HepG2 (cell line): ENCODE measurements around the gene U2AF2. TPM values are rescaled to one million over a fixed set of nuclear protein-coding genes. Genes with fewer than 3 reads are reported as not detected.

Experiments
- AKAP8 ChIP-seq: sonication (generic); formaldehyde crosslinking; IDR thresholded peaks from 2 replicates; pipeline ENCODE4 v1.5.1; 2020; ENCODE audit warnings: mild to moderate bottlenecking, missing genetic modification reagents
- ARNT2 ChIP-seq: sonication (generic); formaldehyde crosslinking; IDR thresholded peaks from 2 replicates; pipeline ENCODE4 v1.8.0; 2022; ENCODE audit warnings: mild to moderate bottlenecking, low read depth, missing genetic modification reagents, moderate library complexity
- GZF1 ChIP-seq: sonication (generic); formaldehyde crosslinking; IDR thresholded peaks from 2 replicates; pipeline ENCODE4 v1.5.1; 2020; ENCODE audit warnings: mild to moderate bottlenecking, missing genetic modification reagents
- MAFG ChIP-seq: sonication (generic); formaldehyde crosslinking; IDR thresholded peaks from 2 replicates; pipeline ENCODE4 v1.5.1; 2020; ENCODE audit warnings: mild to moderate bottlenecking, missing genetic modification reagents
- MYC ChIP-seq: sonication (generic); formaldehyde crosslinking; IDR thresholded peaks from 2 replicates; pipeline ENCODE4 v1.9.0; 2021; ENCODE audit warnings: missing genetic modification reagents, borderline replicate concordance
- PAF1 ChIP-seq: IDR thresholded peaks from 2 replicates; pipeline ENCODE4 v1.6.1; 2016; ENCODE audit warnings: missing genetic modification reagents, missing compliant biosample characterization
- SMAD1 ChIP-seq: sonication (generic); formaldehyde crosslinking; IDR thresholded peaks from 2 replicates; pipeline ENCODE4 v1.4.0; 2020; ENCODE audit warnings: missing genetic modification reagents, low read depth, mild to moderate bottlenecking, borderline replicate concordance
- YY1 ChIP-seq: IDR thresholded peaks from 2 replicates; pipeline ENCODE4 v1.6.1; 2011; ENCODE audit warnings: low read length, low read depth, moderate library complexity, mild to moderate bottlenecking; ENCODE audit not compliant: insufficient read depth, insufficient replicate concordance
- ZBED4 ChIP-seq: sonication (generic); formaldehyde crosslinking; IDR thresholded peaks from 2 replicates; pipeline ENCODE4 v1.4.0; 2020; ENCODE audit warnings: missing genetic modification reagents, borderline replicate concordance
- ZFP82 ChIP-seq: sonication (generic); formaldehyde crosslinking; IDR thresholded peaks from 2 replicates; pipeline ENCODE4 v1.5.1; 2020; ENCODE audit warnings: mild to moderate bottlenecking, missing genetic modification reagents, borderline replicate concordance
- ZFX ChIP-seq: sonication (generic); formaldehyde crosslinking; IDR thresholded peaks from 2 replicates; pipeline ENCODE4 v1.4.0; 2020; ENCODE audit warnings: mild to moderate bottlenecking, low read depth, missing genetic modification reagents, moderate library complexity
- ZFY ChIP-seq: sonication (generic); formaldehyde crosslinking; IDR thresholded peaks from 2 replicates; pipeline ENCODE4 v1.4.0; 2020; ENCODE audit warnings: missing genetic modification reagents
- ZNF253 ChIP-seq: sonication (generic); formaldehyde crosslinking; IDR thresholded peaks from 2 replicates; pipeline ENCODE4 v1.8.0; 2022; ENCODE audit warnings: mild to moderate bottlenecking, missing genetic modification reagents, borderline replicate concordance
- ZNF572 ChIP-seq: sonication (generic); formaldehyde crosslinking; IDR thresholded peaks from 2 replicates; pipeline ENCODE4 v1.5.1; 2020; ENCODE audit warnings: mild to moderate bottlenecking, missing genetic modification reagents
- ZNF605 ChIP-seq: sonication (generic); formaldehyde crosslinking; IDR thresholded peaks from 2 replicates; pipeline ENCODE4 v1.8.0; 2022; ENCODE audit warnings: mild to moderate bottlenecking, missing genetic modification reagents
- ZNF615 ChIP-seq: sonication (generic); formaldehyde crosslinking; IDR thresholded peaks from 2 replicates; pipeline ENCODE4 v1.5.0; 2020; ENCODE audit warnings: mild to moderate bottlenecking, missing genetic modification reagents, borderline replicate concordance
- ZNF629 ChIP-seq: sonication (generic); formaldehyde crosslinking; conservative IDR thresholded peaks from 2 replicates; pipeline ENCODE4 v1.5.0; 2020; ENCODE audit warnings: missing genetic modification reagents
- ZNF788 ChIP-seq: sonication (generic); formaldehyde crosslinking; IDR thresholded peaks from 2 replicates; pipeline ENCODE4 v1.5.0; 2020; ENCODE audit warnings: mild to moderate bottlenecking, missing genetic modification reagents, borderline replicate concordance
- ZZZ3 ChIP-seq: sonication (generic); formaldehyde crosslinking; IDR thresholded peaks from 2 replicates; pipeline ENCODE4 v1.4.0; 2020; ENCODE audit warnings: missing genetic modification reagents, mild to moderate bottlenecking, borderline replicate concordance
- polyA plus RNA-seq, 8 experiments: library from polyadenylated mRNA; depleted of rRNA in 3 of 8; stranded (reverse) in 7 of 8; unstranded in 1 of 8; fragments of >200 nt; fragmentation: Illumina TruSeq in 4 of 8; extraction: Trizol in 4 of 8; gene quantifications; 2 replicates each; pipeline versions ENCODE4 v1.2.1 to v1.2.3, GENCODE V29; 2011 to 2016; ENCODE audit warnings: low read depth in 4 of 8, missing spikeins in 1 of 8, mixed read lengths in 1 of 8; ENCODE audit not compliant: insufficient read depth in 1 of 8
- total RNA-seq, 5 experiments: library from RNA; depleted of rRNA; stranded (reverse); fragments of >200 nt; fragmentation: Illumina TruSeq; extraction: Trizol; gene quantifications; 2 replicates each; pipeline ENCODE4 v1.2.3, GENCODE V29; 2016; ENCODE audit warnings: low read depth in 1 of 5
- TF ChIP-seq, protein P1 (sequence below): sonication (generic); formaldehyde crosslinking; IDR thresholded peaks from 2 replicates; pipeline ENCODE4 v1.8.0; 2022; ENCODE audit warnings: missing genetic modification reagents, low read depth, mild to moderate bottlenecking, borderline replicate concordance
- TF ChIP-seq, protein P2 (sequence below): sonication (generic); formaldehyde crosslinking; IDR thresholded peaks from 2 replicates; pipeline ENCODE4 v1.5.0; 2020; ENCODE audit warnings: missing genetic modification reagents

The U2AF2 gene
- total and polyA plus RNA-seq, 2 of the 13 experiments (the other 11 are each of a cell fraction or from before 2014, with no cell fraction given), result 84.3 to 124 TPM

DNA sequence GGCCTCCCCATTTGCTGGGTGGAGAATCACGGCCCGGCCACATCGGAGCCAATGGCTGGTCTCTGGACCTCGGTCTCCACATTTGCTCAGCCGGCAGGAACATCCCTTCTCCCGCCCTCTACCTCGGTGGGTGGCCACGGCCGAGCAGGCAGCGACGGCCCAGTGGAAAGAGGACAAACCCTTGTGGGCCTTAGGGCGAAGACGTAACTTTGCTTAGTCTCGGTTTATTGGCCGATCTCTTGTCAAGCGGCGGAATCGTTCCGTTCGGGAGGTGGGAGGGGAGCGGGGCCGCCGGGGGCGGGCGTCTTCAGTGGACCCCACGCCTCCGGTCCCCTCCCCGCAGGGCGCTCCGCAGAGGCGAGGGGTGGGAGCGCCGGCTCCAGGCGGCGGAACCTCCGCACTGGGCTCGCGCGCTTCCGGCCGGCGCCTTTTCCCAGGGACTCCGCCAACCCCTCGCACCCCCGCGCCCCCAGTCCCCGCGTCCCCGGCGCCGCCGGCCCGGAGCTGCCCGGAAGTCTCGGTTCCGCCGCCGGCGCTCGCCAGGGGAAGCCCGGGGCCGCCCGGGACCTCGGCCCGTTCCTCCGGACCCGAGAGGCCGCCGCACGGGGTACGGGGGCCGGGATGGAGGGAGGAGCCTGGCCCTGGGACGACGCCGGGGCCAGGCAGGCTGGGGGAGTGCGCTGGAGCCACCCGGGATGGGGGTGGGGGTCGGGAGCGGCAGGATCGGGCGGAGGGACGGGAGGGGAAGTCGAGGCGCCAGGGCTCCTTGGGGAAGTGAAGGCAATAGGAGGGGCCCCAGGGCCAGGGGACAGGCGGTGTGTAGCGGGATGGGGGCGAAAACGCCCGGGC lies 14.0 kb upstream of the U2AF2 start, which contains the start of gene ZNF580 (continued):
- TF ChIP-seq ZBED4 (CRISPR knock-in tag) (peak; percentile 76; the same call in 1 of the 2 replicates), SMAD1 (CRISPR knock-in tag) (0 out of 2 replicates have a peak, but pooled peaks have one; percentile 14), ZNF788 (peak; percentile 49; the same call in 1 of the 2 replicates), ZFX (CRISPR knock-in tag) (peak; percentile 78), ZNF605 (CRISPR knock-in tag) (peak; percentile 34; the same call in 1 of the 2 replicates), ZFP82 (CRISPR knock-in tag) (peak; percentile 82; the same call in 1 of the 2 replicates), PAF1 (CRISPR knock-in tag) (no peak), MYC (CRISPR knock-in tag) (peak; percentile 48; the same call in 1 of the 2 replicates), ZNF629 (CRISPR knock-in tag) (no peak), ARNT2 (CRISPR knock-in tag) (0 out of 2 replicates have a peak, but pooled peaks have one; percentile 23), ZZZ3 (CRISPR knock-in tag) (0 out of 2 replicates have a peak, but pooled peaks have one; percentile 25), GZF1 (0 out of 2 replicates have a peak, but pooled peaks have one; percentile 20), YY1 (peak; percentile 65), ZFY (CRISPR knock-in tag) (peak; percentile 61), MAFG (CRISPR knock-in tag) (no peak), ZNF572 (CRISPR knock-in tag) (no peak), AKAP8 (peak; percentile 99), ZNF615 (no peak), ZNF253 (no peak)
- TF ChIP-seq, protein P1, sequence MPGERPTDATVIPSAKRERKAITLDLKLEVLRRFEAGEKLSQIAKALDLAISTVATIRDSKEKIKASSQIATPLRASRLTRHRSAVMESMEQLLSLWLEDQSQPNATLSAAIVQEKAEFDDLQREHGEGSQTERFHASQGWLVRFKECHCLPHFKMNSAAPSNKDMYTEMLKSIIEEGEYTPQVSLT, result no peak
- TF ChIP-seq, protein P2, sequence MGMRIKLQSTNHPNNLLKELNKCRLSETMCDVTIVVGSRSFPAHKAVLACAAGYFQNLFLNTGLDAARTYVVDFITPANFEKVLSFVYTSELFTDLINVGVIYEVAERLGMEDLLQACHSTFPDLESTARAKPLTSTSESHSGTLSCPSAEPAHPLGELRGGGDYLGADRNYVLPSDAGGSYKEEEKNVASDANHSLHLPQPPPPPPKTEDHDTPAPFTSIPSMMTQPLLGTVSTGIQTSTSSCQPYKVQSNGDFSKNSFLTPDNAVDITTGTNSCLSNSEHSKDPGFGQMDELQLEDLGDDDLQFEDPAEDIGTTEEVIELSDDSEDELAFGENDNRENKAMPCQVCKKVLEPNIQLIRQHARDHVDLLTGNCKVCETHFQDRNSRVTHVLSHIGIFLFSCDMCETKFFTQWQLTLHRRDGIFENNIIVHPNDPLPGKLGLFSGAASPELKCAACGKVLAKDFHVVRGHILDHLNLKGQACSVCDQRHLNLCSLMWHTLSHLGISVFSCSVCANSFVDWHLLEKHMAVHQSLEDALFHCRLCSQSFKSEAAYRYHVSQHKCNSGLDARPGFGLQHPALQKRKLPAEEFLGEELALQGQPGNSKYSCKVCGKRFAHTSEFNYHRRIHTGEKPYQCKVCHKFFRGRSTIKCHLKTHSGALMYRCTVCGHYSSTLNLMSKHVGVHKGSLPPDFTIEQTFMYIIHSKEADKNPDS (CRISPR knock-in tag), result 0 out of 2 replicates have a peak, but pooled peaks have one; percentile 4
